GM23338 (cell line): Measurements from ENCODE around the gene EGFL7. TPM values are rescaled to one million over a fixed set of nuclear protein-coding genes. Genes with fewer than 3 reads are reported as not detected.

Experiments used
- JUNB ChIP-seq: IDR thresholded peaks from one replicate; pipeline ENCODE4 v1.6.1; 2016; ENCODE audit warnings: antibody characterized with exemption; ENCODE audit not compliant: unreplicated experiment
- NANOG ChIP-seq: IDR thresholded peaks from 2 replicates; pipeline ENCODE4 v1.6.1; 2016; ENCODE audit warnings: antibody characterized with exemption, borderline replicate concordance
- POLR2AphosphoS5 ChIP-seq: IDR thresholded peaks from 2 replicates; pipeline ENCODE4 v1.6.1; 2016; ENCODE audit warnings: antibody characterized with exemption, low read depth
- REST ChIP-seq: IDR thresholded peaks from one replicate; pipeline ENCODE4 v1.6.1; 2018; ENCODE audit warnings: antibody characterized with exemption; ENCODE audit not compliant: unreplicated experiment
- STAT1 ChIP-seq: IDR thresholded peaks from one replicate; pipeline ENCODE4 v1.6.1; 2016; ENCODE audit warnings: antibody characterized with exemption; ENCODE audit not compliant: unreplicated experiment
- ZNF331 ChIP-seq: fragments of 250-450 bp; sonication (Bioruptor Pico); IDR thresholded peaks from 2 replicates; pipeline ENCODE4 v1.5.0; 2020; ENCODE audit warnings: low read depth, mild to moderate bottlenecking, moderate library complexity
- polyA plus RNA-seq: library from polyadenylated mRNA; unstranded; fragments of >200 nt; fragmentation: Nextera tagmentation; extraction: Ambion mirVana; gene quantifications from 2 replicates; pipeline ENCODE4 v1.2.1, GENCODE V29; 2016
- total RNA-seq: library from RNA; depleted of rRNA; stranded (reverse); fragments of >200 nt; shearing (Covaris generic); gene quantifications from 2 replicates; pipeline ENCODE4 v1.2.3, GENCODE V29; 2014
- TF ChIP-seq, protein P1 (sequence below): fragments of 250-450 bp; sonication (Bioruptor Pico); IDR thresholded peaks from 2 replicates; pipeline ENCODE4 v1.5.0; 2020; ENCODE audit warnings: mild to moderate bottlenecking, moderate library complexity

The EGFL7 gene
- total and polyA plus RNA-seq, 2 experiments from 2014 or later: 44.4 to 60.8 TPM

DNA sequence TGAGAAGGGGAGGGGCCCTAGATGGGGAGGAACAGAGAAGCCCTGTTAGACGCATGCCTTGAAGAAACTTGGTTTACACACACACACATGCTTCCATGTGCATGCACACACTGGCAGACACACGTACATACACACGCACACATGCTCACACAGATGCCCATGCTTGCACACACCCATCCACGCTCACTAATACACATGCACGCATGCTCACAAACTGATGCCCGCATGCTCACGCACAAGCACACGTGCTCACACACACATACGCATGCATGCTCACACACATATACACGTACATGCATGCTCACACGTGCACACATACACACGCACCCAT, 32.1 kb upstream of the EGFL7 start (continued):
- TF ChIP-seq, protein P1, sequence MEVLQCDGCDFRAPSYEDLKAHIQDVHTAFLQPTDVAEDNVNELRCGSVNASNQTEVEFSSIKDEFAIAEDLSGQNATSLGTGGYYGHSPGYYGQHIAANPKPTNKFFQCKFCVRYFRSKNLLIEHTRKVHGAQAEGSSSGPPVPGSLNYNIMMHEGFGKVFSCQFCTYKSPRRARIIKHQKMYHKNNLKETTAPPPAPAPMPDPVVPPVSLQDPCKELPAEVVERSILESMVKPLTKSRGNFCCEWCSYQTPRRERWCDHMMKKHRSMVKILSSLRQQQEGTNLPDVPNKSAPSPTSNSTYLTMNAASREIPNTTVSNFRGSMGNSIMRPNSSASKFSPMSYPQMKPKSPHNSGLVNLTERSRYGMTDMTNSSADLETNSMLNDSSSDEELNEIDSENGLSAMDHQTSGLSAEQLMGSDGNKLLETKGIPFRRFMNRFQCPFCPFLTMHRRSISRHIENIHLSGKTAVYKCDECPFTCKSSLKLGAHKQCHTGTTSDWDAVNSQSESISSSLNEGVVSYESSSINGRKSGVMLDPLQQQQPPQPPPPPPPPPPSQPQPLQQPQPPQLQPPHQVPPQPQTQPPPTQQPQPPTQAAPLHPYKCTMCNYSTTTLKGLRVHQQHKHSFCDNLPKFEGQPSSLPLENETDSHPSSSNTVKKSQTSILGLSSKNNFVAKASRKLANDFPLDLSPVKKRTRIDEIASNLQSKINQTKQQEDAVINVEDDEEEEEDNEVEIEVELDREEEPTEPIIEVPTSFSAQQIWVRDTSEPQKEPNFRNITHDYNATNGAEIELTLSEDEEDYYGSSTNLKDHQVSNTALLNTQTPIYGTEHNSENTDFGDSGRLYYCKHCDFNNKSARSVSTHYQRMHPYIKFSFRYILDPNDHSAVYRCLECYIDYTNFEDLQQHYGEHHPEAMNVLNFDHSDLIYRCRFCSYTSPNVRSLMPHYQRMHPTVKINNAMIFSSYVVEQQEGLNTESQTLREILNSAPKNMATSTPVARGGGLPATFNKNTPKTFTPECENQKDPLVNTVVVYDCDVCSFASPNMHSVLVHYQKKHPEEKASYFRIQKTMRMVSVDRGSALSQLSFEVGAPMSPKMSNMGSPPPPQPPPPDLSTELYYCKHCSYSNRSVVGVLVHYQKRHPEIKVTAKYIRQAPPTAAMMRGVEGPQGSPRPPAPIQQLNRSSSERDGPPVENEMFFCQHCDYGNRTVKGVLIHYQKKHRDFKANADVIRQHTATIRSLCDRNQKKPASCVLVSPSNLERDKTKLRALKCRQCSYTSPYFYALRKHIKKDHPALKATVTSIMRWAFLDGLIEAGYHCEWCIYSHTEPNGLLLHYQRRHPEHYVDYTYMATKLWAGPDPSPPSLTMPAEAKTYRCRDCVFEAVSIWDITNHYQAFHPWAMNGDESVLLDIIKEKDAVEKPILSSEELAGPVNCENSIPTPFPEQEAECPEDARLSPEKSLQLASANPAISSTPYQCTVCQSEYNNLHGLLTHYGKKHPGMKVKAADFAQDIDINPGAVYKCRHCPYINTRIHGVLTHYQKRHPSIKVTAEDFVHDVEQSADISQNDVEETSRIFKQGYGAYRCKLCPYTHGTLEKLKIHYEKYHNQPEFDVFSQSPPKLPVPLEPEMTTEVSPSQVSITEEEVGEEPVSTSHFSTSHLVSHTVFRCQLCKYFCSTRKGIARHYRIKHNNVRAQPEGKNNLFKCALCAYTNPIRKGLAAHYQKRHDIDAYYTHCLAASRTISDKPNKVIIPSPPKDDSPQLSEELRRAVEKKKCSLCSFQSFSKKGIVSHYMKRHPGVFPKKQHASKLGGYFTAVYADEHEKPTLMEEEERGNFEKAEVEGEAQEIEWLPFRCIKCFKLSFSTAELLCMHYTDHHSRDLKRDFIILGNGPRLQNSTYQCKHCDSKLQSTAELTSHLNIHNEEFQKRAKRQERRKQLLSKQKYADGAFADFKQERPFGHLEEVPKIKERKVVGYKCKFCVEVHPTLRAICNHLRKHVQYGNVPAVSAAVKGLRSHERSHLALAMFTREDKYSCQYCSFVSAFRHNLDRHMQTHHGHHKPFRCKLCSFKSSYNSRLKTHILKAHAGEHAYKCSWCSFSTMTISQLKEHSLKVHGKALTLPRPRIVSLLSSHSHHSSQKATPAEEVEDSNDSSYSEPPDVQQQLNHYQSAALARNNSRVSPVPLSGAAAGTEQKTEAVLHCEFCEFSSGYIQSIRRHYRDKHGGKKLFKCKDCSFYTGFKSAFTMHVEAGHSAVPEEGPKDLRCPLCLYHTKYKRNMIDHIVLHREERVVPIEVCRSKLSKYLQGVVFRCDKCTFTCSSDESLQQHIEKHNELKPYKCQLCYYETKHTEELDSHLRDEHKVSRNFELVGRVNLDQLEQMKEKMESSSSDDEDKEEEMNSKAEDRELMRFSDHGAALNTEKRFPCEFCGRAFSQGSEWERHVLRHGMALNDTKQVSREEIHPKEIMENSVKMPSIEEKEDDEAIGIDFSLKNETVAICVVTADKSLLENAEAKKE (CRISPR knock-in tag): no peak
- TF ChIP-seq ZNF331 (CRISPR knock-in tag) (no peak), STAT1 (no peak), POLR2AphosphoS5 (no peak), REST (no peak), NANOG (no peak), JUNB (no peak)
